HCT116 (cell line): ENCODE results near the gene ACY1. TPM values are rescaled to one million over a fixed set of nuclear protein-coding genes. Genes with fewer than 3 reads are reported as not detected.

Source experiments
- ATAC-seq: fragments of 200-7000 bp; cut with Tn5 transposase; 2 replicates; pipeline ENCODE4 v1.9.1; 2020; ENCODE audit warnings: mild to moderate bottlenecking, moderate library complexity
- BruUV-seq: library from RNA; stranded (reverse); fragments of 400-500 nt; replicated peaks from 2 replicates; lab custom pipeline; 2021; lab: Mats Ljungman, UMichigan
- CTCF ChIA-PET: fragments of 300-600 bp; sonication (Branson Sonifier 250); formaldehyde crosslinking; loops from one replicate; lab custom pipeline; 2021; ENCODE audit warnings: antibody characterized with exemption; lab: Charles Lee
- POLR2A ChIA-PET: fragments of 300-600, 350-600 bp; sonication (Branson Sonifier 250); formaldehyde crosslinking; loops from one replicate; lab custom pipeline; 2021; ENCODE audit warnings: antibody characterized with exemption; lab: Charles Lee
- RAD21 ChIA-PET, 2 experiments: fragments of 300-600 bp; sonication (Branson Sonifier 250); formaldehyde crosslinking; loops; one replicate each; lab custom pipeline; 2023; ENCODE audit warnings: low total read pairs in 2 of 2; ENCODE audit not compliant: uncharacterized antibody in 2 of 2, unreplicated experiment in 2 of 2, low non-redundant PET in 1 of 2; lab: Charles Lee
- DNase-seq: peaks from one replicate; pipeline ENCODE4 v3.0.0-alpha.2; 2010; ENCODE audit warnings: low read depth, low spot score
- H2AFZ ChIP-seq: fragments of 200-600 bp; shearing (Covaris generic), sonication (generic); 2 replicates; pipeline ENCODE4 v1.6.1; 2017; ENCODE audit warnings: low read depth, mixed run types, mixed read lengths, antibody characterized with exemption, low read length; ENCODE audit not compliant: poor library complexity, severe bottlenecking
- H3K27ac ChIP-seq: 2 replicates; pipeline ENCODE4 v1.5.1; 2012; ENCODE audit warnings: low read depth, low read length
- H3K27me3 ChIP-seq: fragments of 200-600 bp; sonication (generic); 2 replicates; pipeline ENCODE4 v1.6.1; 2016; ENCODE audit warnings: mixed run types, low read length, mixed read lengths; ENCODE audit not compliant: insufficient read depth
- H3K36me3 ChIP-seq, 2 experiments: fragments of 200-500 bp in 1 of 2; fragments of 200-600 bp in 1 of 2; sonication (Bioruptor generic) in 1 of 2; sonication (generic) in 1 of 2; 2 replicates each; pipeline versions ENCODE4 v1.5.1 to v1.6.1; 2014 to 2016; ENCODE audit warnings: low read length in 2 of 2, inconsistent platforms in 1 of 2, mixed read lengths in 1 of 2, mixed run types in 1 of 2; ENCODE audit not compliant: insufficient read depth in 2 of 2, control insufficient read depth in 1 of 2
- H3K4me1 ChIP-seq, 2 experiments: fragments of 200-600 bp in 1 of 2; sonication (generic) in 1 of 2; 2 replicates each; pipeline versions ENCODE4 v1.5.1 to v1.6.1; 2012 to 2017; ENCODE audit warnings: low read length in 2 of 2, inconsistent platforms in 1 of 2, mild to moderate bottlenecking in 1 of 2, mixed read lengths in 1 of 2, mixed run types in 1 of 2, moderate library complexity in 1 of 2; ENCODE audit not compliant: insufficient read depth in 2 of 2, control insufficient read depth in 1 of 2
- H3K4me2 ChIP-seq: fragments of 200-600 bp; sonication (generic); 2 replicates; pipeline ENCODE4 v1.6.1; 2017; ENCODE audit warnings: mixed run types, low read length, mixed read lengths
- H3K4me3 ChIP-seq, 2 experiments: fragments of 200-600 bp in 1 of 2; sonication (generic) in 1 of 2; replicated peaks in 1 of 2; 2 replicates each; pipeline ENCODE4 v1.5.1; 2011 to 2016; ENCODE audit warnings: low read length in 2 of 2, control low read depth in 1 of 2, low read depth in 1 of 2, mild to moderate bottlenecking in 1 of 2, mixed read lengths in 1 of 2, mixed run types in 1 of 2
- H3K79me2 ChIP-seq: fragments of 200-600 bp; sonication (generic); 2 replicates; pipeline ENCODE4 v1.6.1; 2017; ENCODE audit warnings: mild to moderate bottlenecking, mixed run types, low read length, moderate library complexity, mixed read lengths; ENCODE audit not compliant: insufficient read depth
- H3K9ac ChIP-seq: fragments of 200-600 bp; sonication (generic); 2 replicates; pipeline ENCODE4 v1.6.1; 2016; ENCODE audit warnings: low read length, mixed read lengths
- H3K9me2 ChIP-seq: fragments of 200-600 bp; sonication (generic), shearing (Covaris generic); 2 replicates; pipeline ENCODE4 v1.6.1; 2017; ENCODE audit warnings: mixed run types, mild to moderate bottlenecking, moderate library complexity; ENCODE audit not compliant: insufficient read depth
- H3K9me3 ChIP-seq, 2 experiments: fragments of 200-500 bp in 1 of 2; fragments of 200-600 bp in 1 of 2; sonication (Bioruptor generic) in 1 of 2; sonication (generic) in 1 of 2; 2 replicates each; pipeline ENCODE4 v1.6.1; 2014 to 2017; ENCODE audit warnings: low read length in 2 of 2, mixed read lengths in 2 of 2, inconsistent platforms in 1 of 2, low read depth in 1 of 2, mild to moderate bottlenecking in 1 of 2, mixed run types in 1 of 2, moderate library complexity in 1 of 2; ENCODE audit not compliant: control insufficient read depth in 1 of 2, insufficient read depth in 1 of 2
- H4K20me1 ChIP-seq: fragments of 200-600 bp; sonication (generic), shearing (Covaris generic); 2 replicates; pipeline ENCODE4 v1.6.1; 2017; ENCODE audit warnings: mixed run types, mild to moderate bottlenecking, moderate library complexity; ENCODE audit not compliant: insufficient read depth
- EZH2phosphoT487 ChIP-seq: fragments of 200-600 bp; IDR thresholded peaks from 2 replicates; pipeline ENCODE4 v1.6.1; 2018; ENCODE audit warnings: antibody characterized with exemption, borderline replicate concordance
- FOSL1 ChIP-seq: IDR thresholded peaks from 2 replicates; pipeline ENCODE4 v1.6.1; 2012; ENCODE audit warnings: low read depth
- TCF7L2 ChIP-seq: IDR thresholded peaks from 2 replicates; pipeline ENCODE4 v1.7.0; 2011; ENCODE audit warnings: borderline replicate concordance, inconsistent platforms; ENCODE audit not compliant: insufficient read depth, insufficient read length; ENCODE audit errors: extremely low read depth
- YY1 ChIP-seq: IDR thresholded peaks from 2 replicates; pipeline ENCODE4 v1.6.1; 2011; ENCODE audit warnings: low read length, low read depth, moderate library complexity, mild to moderate bottlenecking; ENCODE audit not compliant: insufficient replicate concordance; ENCODE audit errors: extremely low read depth
- intact Hi-C: fragments of 100-400 bp; cut with micrococcal nuclease; formaldehyde crosslinking; loops from 2 replicates; pipeline ENCODE4 v1.10.0; 2022
- total RNA-seq: library from RNA; stranded (reverse); gene quantifications from one replicate; pipeline ENCODE4 v1.2.1, GENCODE V29; 2021; ENCODE audit not compliant: unreplicated experiment
- TF ChIP-seq, protein P1 (sequence below), 3 experiments: fragments of 200-600 bp in 1 of 3; sonication (generic) in 1 of 3; IDR thresholded peaks in 2 of 3; conservative IDR thresholded peaks in 1 of 3; 2 replicates each; pipeline ENCODE4 v1.5.1; 2012 to 2017; ENCODE audit warnings: low read depth in 2 of 3, low read length in 2 of 3, antibody characterized with exemption in 1 of 3, borderline replicate concordance in 1 of 3, control low read depth in 1 of 3, mild to moderate bottlenecking in 1 of 3, mixed read lengths in 1 of 3, mixed run types in 1 of 3, moderate library complexity in 1 of 3; ENCODE audit not compliant: insufficient read depth in 1 of 3

The ACY1 gene
- total RNA-seq, 1 experiment from 2014 or later, result 73.2 TPM

DNA sequence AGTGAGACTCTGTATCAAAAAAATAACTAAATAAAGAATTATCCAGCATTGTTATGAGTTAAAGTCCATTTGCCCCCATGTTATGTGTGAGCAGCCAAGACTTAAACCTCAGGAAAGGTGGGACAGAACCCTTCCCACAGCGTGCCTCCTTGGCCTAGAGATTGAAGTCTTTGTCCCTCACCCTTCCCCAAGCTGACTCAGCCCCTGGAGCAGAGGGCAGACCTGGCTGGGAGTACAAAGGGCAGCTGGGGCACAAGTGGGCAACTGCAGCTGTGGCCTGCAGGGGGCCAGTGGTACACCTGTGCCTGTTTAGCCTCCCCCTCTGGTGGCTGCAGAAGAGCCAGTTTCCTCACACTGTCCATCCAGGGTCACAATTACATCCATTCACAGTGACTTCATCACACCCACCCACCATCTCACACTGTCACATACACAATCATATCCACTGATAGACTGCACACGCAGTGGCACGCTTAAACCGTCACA, 940 bp upstream of the ACY1 start:
- Histone ChIP-seq H2AFZ (no peak overlapping the region), H3K9me2 (no peaks in the 10 kb centered on the region), H3K27me3 (no peaks in the 10 kb centered on the region), H4K20me1 (no peaks in the 10 kb centered on the region), H3K9me3 (no peaks in the 10 kb centered on the region), H3K79me2 (peaks cover 12% of the 10 kb centered on the region), H3K9ac (peak overlapping the region; percentile 79), H3K4me2 (peak overlapping the region; percentile 98), H3K4me1 (peaks cover 24 to 56% of the 10 kb centered on the region in 2 experiments), H3K36me3 (no peaks in the 10 kb centered on the region), H3K27ac (peak overlapping the region; percentile 82), H3K4me3 (peak overlapping the region; percentile 75 to 86)
- RAD21 ChIA-PET, result interaction anchor here (0.9 to 1.1 kb wide), 2 partner anchors 9 to 141 kb away, joined by 3 read pairs; no protein-coding TSS in a partner anchor
- CTCF ChIA-PET, result interaction anchor here (0.9 to 3.3 kb wide), 12 partner anchors 9 to 264 kb away, joined by 3 to 47 read pairs (median 6); partner anchors contain the start of genes ABHD14A, ABHD14B, PARP3 and PCBP4
- intact Hi-C loops, result loop anchor here (5.0 kb wide), 1 partner anchor 265 kb away; no protein-coding TSS in a partner anchor
- TF ChIP-seq YY1, result no peak
- TF ChIP-seq, protein P1, sequence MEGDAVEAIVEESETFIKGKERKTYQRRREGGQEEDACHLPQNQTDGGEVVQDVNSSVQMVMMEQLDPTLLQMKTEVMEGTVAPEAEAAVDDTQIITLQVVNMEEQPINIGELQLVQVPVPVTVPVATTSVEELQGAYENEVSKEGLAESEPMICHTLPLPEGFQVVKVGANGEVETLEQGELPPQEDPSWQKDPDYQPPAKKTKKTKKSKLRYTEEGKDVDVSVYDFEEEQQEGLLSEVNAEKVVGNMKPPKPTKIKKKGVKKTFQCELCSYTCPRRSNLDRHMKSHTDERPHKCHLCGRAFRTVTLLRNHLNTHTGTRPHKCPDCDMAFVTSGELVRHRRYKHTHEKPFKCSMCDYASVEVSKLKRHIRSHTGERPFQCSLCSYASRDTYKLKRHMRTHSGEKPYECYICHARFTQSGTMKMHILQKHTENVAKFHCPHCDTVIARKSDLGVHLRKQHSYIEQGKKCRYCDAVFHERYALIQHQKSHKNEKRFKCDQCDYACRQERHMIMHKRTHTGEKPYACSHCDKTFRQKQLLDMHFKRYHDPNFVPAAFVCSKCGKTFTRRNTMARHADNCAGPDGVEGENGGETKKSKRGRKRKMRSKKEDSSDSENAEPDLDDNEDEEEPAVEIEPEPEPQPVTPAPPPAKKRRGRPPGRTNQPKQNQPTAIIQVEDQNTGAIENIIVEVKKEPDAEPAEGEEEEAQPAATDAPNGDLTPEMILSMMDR (IDR thresholded peaks at IDR 0.05 in 2 of 3, conservative IDR thresholded peaks at IDR 0.05 in 1 of 3; ENCODE audit: borderline replicate concordance in 1 of 3, insufficient read depth in 1 of 3, low read depth in 2 of 3, low read length in 2 of 3), result peak in 2 of 3 experiments; percentile 83 to 88; a peak in 4 of 6 replicates
- TF ChIP-seq FOSL1, result no peak
- TF ChIP-seq EZH2phosphoT487, result no peak
- peak; percentile 61 for TF ChIP-seq TCF7L2
- POLR2A ChIA-PET, result interaction anchor here (0.8 to 4.3 kb wide), 12 partner anchors 9 to 598 kb away, joined by 3 to 47 read pairs (median 6); partner anchors contain the start of genes ABHD14A, ABHD14B, DUSP7 and MANF
- ATAC-seq (peak; percentile 73), DNase-seq (peak; percentile 57)
- TSS peak; percentile 77 for BruUV-seq
